Progenitor cell of endocrine pancreas (in vitro differentiated cells): Measurements from ENCODE around the gene SMG1. TPM values are rescaled to one million over a fixed set of nuclear protein-coding genes. Genes with fewer than 3 reads are reported as not detected.
"Not testable (repeated sequence)": the region's sequence is repeated elsewhere in the genome, so short reads cannot be mapped to it uniquely, and the experiment has no call there.

ENCODE experiments used
- DNase-seq: peaks from one replicate; pipeline ENCODE4 v3.0.0; 2021; ENCODE audit warnings: low spot score; ENCODE audit not compliant: unreplicated experiment
- H3K27ac Mint-ChIP-seq: 2 replicates; pipeline ENCODE4 v1.8.0; 2021; ENCODE audit warnings: mild to moderate bottlenecking, moderate library complexity, mixed read lengths
- H3K27me3 Mint-ChIP-seq: 2 replicates; pipeline ENCODE4 v1.8.0; 2021; ENCODE audit warnings: mixed read lengths
- H3K36me3 Mint-ChIP-seq: 2 replicates; pipeline ENCODE4 v1.8.0; 2022; ENCODE audit warnings: mixed read lengths; ENCODE audit not compliant: insufficient read depth
- H3K4me1 Mint-ChIP-seq: 2 replicates; pipeline ENCODE4 v1.8.0; 2021; ENCODE audit warnings: low read depth, mixed read lengths
- H3K4me3 Mint-ChIP-seq: 2 replicates; pipeline ENCODE4 v1.8.0; 2021; ENCODE audit warnings: low read depth, mild to moderate bottlenecking, moderate library complexity, mixed read lengths
- H3K9me3 Mint-ChIP-seq: 2 replicates; pipeline ENCODE4 v1.8.0; 2021; ENCODE audit warnings: low read depth, mixed read lengths
- CTCF ChIP-seq: fragments of 200-600 bp; sonication (generic); IDR thresholded peaks from one replicate; pipeline ENCODE4 v1.5.0; 2021; ENCODE audit warnings: antibody characterized with exemption, mild to moderate bottlenecking; ENCODE audit not compliant: unreplicated experiment
- total RNA-seq: library from RNA; stranded (reverse); gene quantifications from 2 replicates; pipeline ENCODE4 v1.2.1, GENCODE V29; 2021

SMG1 gene
- total RNA-seq, 1 donor from 2014 or later, result 113 TPM

- Mint-ChIP-seq H3K4me3 (no peak overlapping the region), H3K9me3 (no peaks in the 10 kb centered on the region), H3K4me1 (peaks cover 1% of the 10 kb centered on the region), H3K36me3 (no peaks in the 10 kb centered on the region), H3K27me3 (peaks cover 12% of the 10 kb centered on the region), H3K27ac (no peak overlapping the region)
- no peak for DNase-seq
- no peak for TF ChIP-seq CTCF
These were observed 39.3 kb upstream of the SMG1 start for GRCh38 chr16:18965555-18965954.

- Mint-ChIP-seq H3K36me3 (no peaks in the 10 kb centered on the region), H3K27ac (no peak overlapping the region), H3K9me3 (no peaks in the 10 kb centered on the region), H3K27me3 (peaks cover 12% of the 10 kb centered on the region), H3K4me1 (peaks cover 7% of the 10 kb centered on the region), H3K4me3 (no peak overlapping the region)
- no peak for DNase-seq
- no peak for TF ChIP-seq CTCF
These were observed 32.9 kb upstream of the SMG1 start for GRCh38 chr16:18959031-18959505.

GRCh38 chr16:18958621-18959029 is 32.4 kb upstream of the SMG1 start:
- H3K27ac Mint-ChIP-seq, result no peak overlapping the region
- H3K27me3 Mint-ChIP-seq, result peaks cover 12% of the 10 kb centered on the region
- no peak for TF ChIP-seq CTCF
- H3K9me3 Mint-ChIP-seq, result no peaks in the 10 kb centered on the region
- H3K36me3 Mint-ChIP-seq, result no peaks in the 10 kb centered on the region
- peaks cover 7% of the 10 kb centered on the region for H3K4me1 Mint-ChIP-seq
- no peak for DNase-seq
- no peak overlapping the region for H3K4me3 Mint-ChIP-seq

- not testable (repeated sequence) for H3K9me3 Mint-ChIP-seq, H3K4me3 Mint-ChIP-seq, H3K27me3 Mint-ChIP-seq, H3K4me1 Mint-ChIP-seq, H3K27ac Mint-ChIP-seq, H3K36me3 Mint-ChIP-seq, DNase-seq
These were observed 30.5 kb upstream of the SMG1 start for GRCh38 chr16:18956658-18957241.

- DNase-seq, H3K27me3 Mint-ChIP-seq, H3K4me1 Mint-ChIP-seq, H3K27ac Mint-ChIP-seq, H3K9me3 Mint-ChIP-seq, H3K36me3 Mint-ChIP-seq, H3K4me3 Mint-ChIP-seq: not testable (repeated sequence)
These were observed 29.8 kb upstream of the SMG1 start for GRCh38 chr16:18955874-18956580.

GRCh38 chr16:18953547-18953946 is 27.3 kb upstream of the SMG1 start:
- no peak for DNase-seq
- no peaks in the 10 kb centered on the region for H3K9me3 Mint-ChIP-seq
- H3K36me3 Mint-ChIP-seq, result no peaks in the 10 kb centered on the region
- H3K4me3 Mint-ChIP-seq, result no peak overlapping the region
- peaks cover 2% of the 10 kb centered on the region for H3K4me1 Mint-ChIP-seq
- peaks cover 3% of the 10 kb centered on the region for H3K27me3 Mint-ChIP-seq
- TF ChIP-seq CTCF, result no peak
- no peak overlapping the region for H3K27ac Mint-ChIP-seq
